ENCODE data around the gene ACOT2.
"Not testable (repeated sequence)": the region's sequence is repeated elsewhere in the genome, so short reads cannot be mapped to it uniquely, and the experiment has no call there.

The ACOT2 gene

DNA sequence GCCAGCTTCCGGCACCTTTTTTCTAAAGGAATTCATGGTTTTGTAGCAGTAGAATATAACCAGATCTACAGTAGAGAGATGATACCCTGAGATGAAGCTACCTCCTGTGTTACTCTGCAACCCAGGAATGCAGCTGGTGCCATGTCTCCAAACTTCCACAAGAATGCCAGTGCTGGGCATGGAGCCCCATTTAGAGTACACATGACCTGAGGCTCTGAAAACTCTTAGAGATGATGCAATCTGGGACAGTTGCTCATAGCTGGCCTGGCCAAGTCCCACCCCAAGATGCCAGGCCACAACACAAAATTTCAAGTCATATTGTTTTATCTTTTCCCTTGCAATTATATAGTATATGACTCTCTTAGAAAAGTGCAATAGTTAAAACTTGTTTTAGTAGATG, 23.7 kb upstream of the ACOT2 start:
- H3K27me3 ChIP-seq (ENCODE audit: insufficient read depth, low read length, poor library complexity); H3K79me2 ChIP-seq (ENCODE audit: insufficient read depth, low read length); H3K4me2 ChIP-seq (ENCODE audit: insufficient read depth, low read length); H3K36me3 ChIP-seq (ENCODE audit: insufficient read depth, low read length); ATAC-seq (ENCODE audit: insufficient read depth, low read depth); H3K9ac ChIP-seq (ENCODE audit: low read depth, low read length); H3K4me3 ChIP-seq (ENCODE audit: low read depth in 1 of 2, low read length in 2 of 2); H3K4me1 ChIP-seq (ENCODE audit: insufficient read depth, low read length); H3K27ac ChIP-seq (ENCODE audit: low read length); DNase-seq; H2AFZ ChIP-seq (ENCODE audit: low read depth, low read length); H3K9me3 ChIP-seq (ENCODE audit: insufficient read depth, low read length, severe bottlenecking); H4K20me1 ChIP-seq (ENCODE audit: insufficient read depth, low read length): not testable (repeated sequence)

DNA sequence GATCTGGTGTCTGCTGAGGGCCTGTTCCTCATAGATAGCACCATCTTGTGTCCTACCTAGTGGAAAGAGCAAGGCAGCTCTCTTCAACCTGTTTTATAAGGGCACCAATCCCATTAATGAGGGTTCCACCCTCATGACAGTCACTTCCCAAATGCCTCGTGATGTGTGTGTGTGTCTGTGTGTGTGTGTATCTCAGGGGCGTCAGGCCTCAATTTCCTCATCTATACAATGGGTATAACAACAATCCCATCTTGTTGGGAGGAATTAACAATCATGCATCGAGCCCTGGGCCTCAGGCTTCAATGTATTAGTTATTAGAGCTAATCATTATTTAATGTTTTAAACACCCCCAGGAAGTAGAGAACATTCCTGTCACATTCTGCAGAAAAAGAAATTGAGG, 19.9 kb upstream of the ACOT2 start:
- not testable (repeated sequence) for H3K27me3 ChIP-seq (ENCODE audit: insufficient read depth, low read length, poor library complexity); H3K79me2 ChIP-seq (ENCODE audit: insufficient read depth, low read length); H3K4me3 ChIP-seq (ENCODE audit: low read depth in 1 of 2, low read length in 2 of 2); H3K27ac ChIP-seq (ENCODE audit: low read length); H3K9me3 ChIP-seq (ENCODE audit: insufficient read depth, low read length, severe bottlenecking); DNase-seq; H4K20me1 ChIP-seq (ENCODE audit: insufficient read depth, low read length); H2AFZ ChIP-seq (ENCODE audit: low read depth, low read length); H3K36me3 ChIP-seq (ENCODE audit: insufficient read depth, low read length); H3K9ac ChIP-seq (ENCODE audit: low read depth, low read length); H3K4me2 ChIP-seq (ENCODE audit: insufficient read depth, low read length); H3K4me1 ChIP-seq (ENCODE audit: insufficient read depth, low read length); ATAC-seq (ENCODE audit: insufficient read depth, low read depth)

DNA sequence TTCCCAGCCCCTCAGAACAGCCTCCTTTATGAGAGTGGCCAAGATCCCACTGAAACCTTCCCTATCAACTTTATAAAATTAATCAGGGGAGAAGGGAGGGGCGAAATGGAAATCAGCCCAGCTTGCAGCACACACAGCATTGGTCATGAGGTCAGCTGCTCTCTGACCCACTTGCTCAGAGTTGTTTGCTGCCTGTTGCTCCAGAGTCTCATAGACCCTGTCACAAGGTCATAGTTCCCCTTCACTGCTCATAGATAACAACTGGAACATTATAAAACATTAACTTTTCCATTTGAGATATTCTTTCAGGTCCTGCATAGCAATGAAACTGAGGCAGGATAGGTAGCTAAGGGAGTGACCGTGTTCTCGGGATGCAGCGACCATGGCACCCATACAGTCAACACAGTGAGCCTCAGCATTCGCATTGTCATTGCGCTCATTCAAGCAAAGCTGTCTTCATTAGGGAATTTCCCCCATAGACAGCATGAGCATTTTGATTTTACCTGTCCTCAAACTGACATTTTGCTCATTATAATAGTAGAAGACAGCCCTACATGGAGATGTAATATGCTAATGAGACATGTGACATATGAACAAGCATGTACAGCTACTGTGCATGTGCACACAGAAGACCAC, 19.0 kb upstream of the ACOT2 start:
- not testable (repeated sequence) for H3K27me3 ChIP-seq (ENCODE audit: insufficient read depth, low read length, poor library complexity); H3K9me3 ChIP-seq (ENCODE audit: insufficient read depth, low read length, severe bottlenecking); ATAC-seq (ENCODE audit: insufficient read depth, low read depth); DNase-seq; H3K79me2 ChIP-seq (ENCODE audit: insufficient read depth, low read length); H3K4me2 ChIP-seq (ENCODE audit: insufficient read depth, low read length); H3K27ac ChIP-seq (ENCODE audit: low read length); H3K9ac ChIP-seq (ENCODE audit: low read depth, low read length); H3K4me1 ChIP-seq (ENCODE audit: insufficient read depth, low read length); H3K4me3 ChIP-seq (ENCODE audit: low read depth in 1 of 2, low read length in 2 of 2); H3K36me3 ChIP-seq (ENCODE audit: insufficient read depth, low read length); H2AFZ ChIP-seq (ENCODE audit: low read depth, low read length); H4K20me1 ChIP-seq (ENCODE audit: insufficient read depth, low read length)

- ATAC-seq (ENCODE audit: insufficient read depth, low read depth) (no peak), DNase-seq (no peak)
- no peaks in the 10 kb centered on the region for H3K36me3 ChIP-seq (ENCODE audit: insufficient read depth, low read length)
- TF ChIP-seq CTCF (IDR thresholded peaks at IDR 0.05; ENCODE audit: borderline replicate concordance, extremely low read depth, low read length, poor library complexity, severe bottlenecking) (no peak), EZH2 (IDR thresholded peaks at IDR 0.05; ENCODE audit: borderline replicate concordance, low read depth, low read length, severe bottlenecking) (no peak)
- H3K4me1 ChIP-seq (ENCODE audit: insufficient read depth, low read length): no peaks in the 10 kb centered on the region
- H3K9me3 ChIP-seq (ENCODE audit: insufficient read depth, low read length, severe bottlenecking): no peaks in the 10 kb centered on the region
- no peak overlapping the region for H3K9ac ChIP-seq (ENCODE audit: low read depth, low read length)
- H4K20me1 ChIP-seq (ENCODE audit: insufficient read depth, low read length): no peaks in the 10 kb centered on the region
- no peak overlapping the region for H3K4me2 ChIP-seq (ENCODE audit: insufficient read depth, low read length)
- no peak overlapping the region for H3K4me3 ChIP-seq (ENCODE audit: low read depth in 1 of 2, low read length in 2 of 2)
- H3K27me3 ChIP-seq (ENCODE audit: insufficient read depth, low read length, poor library complexity): no peaks in the 10 kb centered on the region
- no peak overlapping the region for H3K27ac ChIP-seq (ENCODE audit: low read length)
- no peaks in the 10 kb centered on the region for H3K79me2 ChIP-seq (ENCODE audit: insufficient read depth, low read length)
- H2AFZ ChIP-seq (ENCODE audit: low read depth, low read length): no peak overlapping the region
Measured at GRCh38 chr14:73553845-73554244, 15.2 kb upstream of the ACOT2 start.

DNA sequence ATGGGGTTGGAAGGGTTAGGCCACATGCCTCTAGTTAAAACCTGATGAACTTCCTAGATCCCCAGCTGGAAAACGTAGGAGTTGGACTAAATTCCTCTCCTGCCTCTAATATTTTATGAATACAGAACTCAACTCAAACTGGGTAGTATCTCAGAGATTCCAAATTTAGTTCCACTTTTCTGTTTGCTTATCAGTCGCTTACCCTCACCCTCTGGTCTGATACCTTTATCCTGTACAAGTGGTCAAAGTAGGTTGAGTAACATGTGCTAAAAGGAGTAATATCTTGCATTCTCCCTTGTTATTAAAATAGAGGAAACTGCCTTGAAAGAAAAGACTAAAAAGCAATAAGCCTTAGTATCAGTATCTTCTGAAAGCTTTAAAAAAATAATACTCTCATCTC, 11.8 kb upstream of the ACOT2 start:
- H3K79me2 ChIP-seq (ENCODE audit: insufficient read depth, low read length); H3K27ac ChIP-seq (ENCODE audit: low read length); H3K4me1 ChIP-seq (ENCODE audit: insufficient read depth, low read length); H3K36me3 ChIP-seq (ENCODE audit: insufficient read depth, low read length); ATAC-seq (ENCODE audit: insufficient read depth, low read depth); H3K9me3 ChIP-seq (ENCODE audit: insufficient read depth, low read length, severe bottlenecking); H3K4me2 ChIP-seq (ENCODE audit: insufficient read depth, low read length); H2AFZ ChIP-seq (ENCODE audit: low read depth, low read length); H3K27me3 ChIP-seq (ENCODE audit: insufficient read depth, low read length, poor library complexity); H4K20me1 ChIP-seq (ENCODE audit: insufficient read depth, low read length); H3K4me3 ChIP-seq (ENCODE audit: low read depth in 1 of 2, low read length in 2 of 2); DNase-seq; H3K9ac ChIP-seq (ENCODE audit: low read depth, low read length): not testable (repeated sequence)

DNA sequence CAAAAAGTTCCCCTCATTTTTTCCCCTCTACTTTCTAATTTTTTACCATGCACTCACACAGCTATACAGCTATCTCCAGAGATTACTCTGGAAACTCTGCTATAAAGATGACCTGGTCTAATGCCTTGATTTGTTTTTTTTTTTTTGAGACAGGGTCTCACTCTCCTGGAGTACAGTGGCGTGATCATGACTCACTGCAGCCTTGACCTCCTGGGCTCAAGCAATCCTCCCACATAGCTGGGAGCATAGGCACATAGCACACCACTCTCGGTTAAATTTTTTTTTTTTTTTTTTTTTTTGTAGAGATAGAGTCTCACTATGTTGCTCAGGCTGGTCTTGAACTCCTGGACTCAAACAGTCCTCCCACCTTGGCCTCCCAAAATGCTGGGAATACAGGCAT, 10.8 kb upstream of the ACOT2 start:
- not testable (repeated sequence) for ATAC-seq (ENCODE audit: insufficient read depth, low read depth)

DNA sequence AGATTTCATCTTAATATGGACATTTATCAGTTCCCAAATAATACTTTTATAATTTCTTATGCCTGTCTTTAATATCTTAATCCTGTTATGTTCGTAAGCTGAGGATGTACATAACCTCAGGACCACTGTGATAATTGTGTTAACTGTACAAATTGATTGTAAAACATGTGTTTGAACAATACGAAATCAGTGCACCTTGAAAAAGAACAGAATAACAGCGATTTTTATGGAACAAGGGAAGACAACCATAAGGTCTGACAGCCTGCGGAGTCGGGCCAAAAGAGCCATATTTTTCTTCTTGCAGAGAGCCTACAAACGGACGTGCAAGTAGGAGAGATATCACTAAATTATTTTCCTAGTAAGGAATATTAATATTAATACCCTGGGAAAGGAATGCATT, 6.8 kb upstream of the ACOT2 start:
- not testable (repeated sequence) for H3K4me1 ChIP-seq (ENCODE audit: insufficient read depth, low read length); H3K79me2 ChIP-seq (ENCODE audit: insufficient read depth, low read length); H3K9me3 ChIP-seq (ENCODE audit: insufficient read depth, low read length, severe bottlenecking); H3K27ac ChIP-seq (ENCODE audit: low read length); H3K36me3 ChIP-seq (ENCODE audit: insufficient read depth, low read length); DNase-seq; H3K27me3 ChIP-seq (ENCODE audit: insufficient read depth, low read length, poor library complexity); H3K4me3 ChIP-seq (ENCODE audit: low read depth in 1 of 2, low read length in 2 of 2); H4K20me1 ChIP-seq (ENCODE audit: insufficient read depth, low read length); H3K9ac ChIP-seq (ENCODE audit: low read depth, low read length); H2AFZ ChIP-seq (ENCODE audit: low read depth, low read length); ATAC-seq (ENCODE audit: insufficient read depth, low read depth); H3K4me2 ChIP-seq (ENCODE audit: insufficient read depth, low read length)

More for the DNA sequence above, 10.8 kb upstream of the ACOT2 start:
- not testable (repeated sequence) for H3K27ac ChIP-seq (ENCODE audit: low read length); H3K9me3 ChIP-seq (ENCODE audit: insufficient read depth, low read length, severe bottlenecking); H3K4me2 ChIP-seq (ENCODE audit: insufficient read depth, low read length); H3K36me3 ChIP-seq (ENCODE audit: insufficient read depth, low read length); H3K9ac ChIP-seq (ENCODE audit: low read depth, low read length); H3K4me3 ChIP-seq (ENCODE audit: low read depth in 1 of 2, low read length in 2 of 2); H3K79me2 ChIP-seq (ENCODE audit: insufficient read depth, low read length); H2AFZ ChIP-seq (ENCODE audit: low read depth, low read length); DNase-seq; H3K27me3 ChIP-seq (ENCODE audit: insufficient read depth, low read length, poor library complexity); H3K4me1 ChIP-seq (ENCODE audit: insufficient read depth, low read length); H4K20me1 ChIP-seq (ENCODE audit: insufficient read depth, low read length)
